K562 (cell line): ENCODE results near the gene MOSPD3. TPM values are rescaled to one million over a fixed set of nuclear protein-coding genes. Genes with fewer than 3 reads are reported as not detected.

ENCODE experiments used
- ATF1 ChIP-seq, 2 experiments: fragments of 450-650 bp in 1 of 2; IDR thresholded peaks; 2 replicates each; pipeline ENCODE4 v1.6.1; 2016; ENCODE audit warnings: missing compliant biosample characterization in 1 of 2, missing genetic modification characterization in 1 of 2
- FOXM1 ChIP-seq, 2 experiments: fragments of 450-650 bp in 1 of 2; sonication (generic) in 1 of 2; formaldehyde crosslinking in 1 of 2; IDR thresholded peaks; 2 replicates each; pipeline versions ENCODE4 v1.6.1 to v1.9.0; 2017 to 2022; ENCODE audit warnings: low read depth in 2 of 2, mild to moderate bottlenecking in 2 of 2, missing genetic modification reagents in 1 of 2, moderate library complexity in 1 of 2
- KAT7 ChIP-seq: sonication (generic); formaldehyde crosslinking; IDR thresholded peaks from 2 replicates; pipeline ENCODE4 v1.8.0; 2022; ENCODE audit warnings: missing genetic modification reagents, mild to moderate bottlenecking, borderline replicate concordance
- SIN3A ChIP-seq, 2 experiments: fragments of 150-350 bp in 1 of 2; IDR thresholded peaks; 2 replicates each; pipeline ENCODE4 v1.6.1; 2011 to 2016; ENCODE audit warnings: borderline replicate concordance in 2 of 2, low read depth in 2 of 2, low read length in 2 of 2, mild to moderate bottlenecking in 2 of 2, moderate library complexity in 2 of 2; ENCODE audit not compliant: control insufficient read depth in 1 of 2
- ZNF23 ChIP-seq: fragments of 250-450 bp; sonication (Bioruptor Pico); IDR thresholded peaks from 2 replicates; pipeline ENCODE4 v1.4.0; 2020; ENCODE audit warnings: mild to moderate bottlenecking
- polyA plus RNA-seq, 8 experiments: library from polyadenylated mRNA; depleted of rRNA in 4 of 8; stranded (reverse) in 5 of 8; unstranded in 3 of 8; fragments of >200 nt; fragmentation: Nextera tagmentation in 2 of 8; fragmentation: Illumina TruSeq in 1 of 8; extraction: Ambion mirVana in 2 of 8; extraction: Trizol in 1 of 8; gene quantifications; 2 replicates each; pipeline versions ENCODE4 v1.2.1 to v1.2.3, GENCODE V29; 2011 to 2014; ENCODE audit warnings: inconsistent platforms in 1 of 8, missing spikeins in 1 of 8
- total RNA-seq, 7 experiments: library from RNA; depleted of rRNA in 6 of 7; stranded (reverse); fragments of >200 nt in 6 of 7; fragmentation: Illumina TruSeq in 2 of 7; extraction: Trizol in 2 of 7; gene quantifications; 2 replicates each; pipeline versions ENCODE4 v1.2.1 to v1.2.3, GENCODE V29; 2011 to 2021; ENCODE audit warnings: low replicate concordance in 1 of 7
- TF ChIP-seq, protein P1 (sequence below): IDR thresholded peaks from 2 replicates; pipeline ENCODE4 v1.6.1; 2011; ENCODE audit warnings: borderline replicate concordance, low read depth, mild to moderate bottlenecking, moderate library complexity, low read length; ENCODE audit not compliant: insufficient read depth, poor library complexity, severe bottlenecking
- TF ChIP-seq, protein P2 (sequence below): fragments of 450-650 bp; IDR thresholded peaks from 2 replicates; pipeline ENCODE4 v1.6.1; 2018; ENCODE audit not compliant: partially characterized antibody
- TF ChIP-seq, protein P3 (sequence below): fragments of 450-650 bp; conservative IDR thresholded peaks from 2 replicates; pipeline ENCODE4 v1.6.1; 2016; ENCODE audit warnings: missing genetic modification characterization, low read depth, mild to moderate bottlenecking, missing compliant biosample characterization, moderate library complexity
- TF ChIP-seq, protein P4 (sequence below): fragments of 450-650 bp; IDR thresholded peaks from 2 replicates; pipeline ENCODE4 v1.6.1; 2016; ENCODE audit warnings: antibody characterized with exemption
- TF ChIP-seq, protein P5 (sequence below): fragments of 450-650 bp; IDR thresholded peaks from 2 replicates; pipeline ENCODE4 v1.6.1; 2017; ENCODE audit warnings: antibody characterized with exemption, mild to moderate bottlenecking

The MOSPD3 gene
- total and polyA plus RNA-seq, 9 of the 15 experiments (the other 6 are each of a cell fraction or from before 2014, with no cell fraction given): 1.4 to 32.1 (median 7.3) TPM

DNA sequence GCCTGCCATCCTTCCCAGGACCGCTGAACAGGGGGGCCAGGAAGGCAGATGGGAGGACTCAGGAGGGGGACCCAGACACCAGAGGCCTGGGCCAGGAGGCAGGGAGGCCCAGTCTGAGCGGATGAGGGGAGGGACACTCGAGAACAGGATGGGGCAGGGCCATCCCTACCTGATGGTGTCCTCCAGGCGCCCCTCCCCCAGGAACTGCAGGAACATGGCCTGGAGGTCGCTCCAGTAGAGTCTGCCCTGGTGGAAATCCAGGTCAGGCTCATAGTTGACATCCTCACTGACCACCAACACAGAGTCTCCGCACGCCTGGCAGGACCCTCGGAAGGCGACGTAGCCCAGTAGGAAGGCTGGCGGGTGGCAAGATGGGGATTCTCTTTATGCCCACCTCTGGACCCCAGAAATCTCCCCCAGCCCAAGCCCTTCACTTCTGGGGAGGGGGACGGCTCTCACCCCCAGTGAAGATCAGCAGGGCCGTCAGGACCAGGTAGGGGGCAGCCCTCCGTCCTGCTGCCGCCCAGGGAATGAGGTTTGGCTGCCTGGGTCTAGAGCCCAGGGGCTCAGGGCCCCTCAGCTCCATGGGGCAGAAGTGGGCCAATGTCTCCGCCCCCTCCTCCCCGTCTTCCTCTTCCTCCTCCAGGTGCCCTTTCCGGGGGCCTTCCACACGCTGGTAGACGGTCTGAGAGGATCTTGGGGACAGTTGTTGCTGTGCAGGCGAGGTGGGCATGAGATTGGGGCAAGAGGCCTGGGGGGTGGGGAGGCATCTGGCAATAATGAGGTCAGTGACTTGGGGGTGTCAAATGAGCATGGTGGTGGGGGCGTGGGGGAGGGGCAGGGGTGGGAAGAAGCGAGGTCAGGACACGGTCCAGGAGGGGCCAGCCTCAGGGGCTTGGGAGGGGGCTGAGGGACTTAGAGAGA, 28.4 kb downstream of the MOSPD3 start (continued):
- TF ChIP-seq, protein P1, sequence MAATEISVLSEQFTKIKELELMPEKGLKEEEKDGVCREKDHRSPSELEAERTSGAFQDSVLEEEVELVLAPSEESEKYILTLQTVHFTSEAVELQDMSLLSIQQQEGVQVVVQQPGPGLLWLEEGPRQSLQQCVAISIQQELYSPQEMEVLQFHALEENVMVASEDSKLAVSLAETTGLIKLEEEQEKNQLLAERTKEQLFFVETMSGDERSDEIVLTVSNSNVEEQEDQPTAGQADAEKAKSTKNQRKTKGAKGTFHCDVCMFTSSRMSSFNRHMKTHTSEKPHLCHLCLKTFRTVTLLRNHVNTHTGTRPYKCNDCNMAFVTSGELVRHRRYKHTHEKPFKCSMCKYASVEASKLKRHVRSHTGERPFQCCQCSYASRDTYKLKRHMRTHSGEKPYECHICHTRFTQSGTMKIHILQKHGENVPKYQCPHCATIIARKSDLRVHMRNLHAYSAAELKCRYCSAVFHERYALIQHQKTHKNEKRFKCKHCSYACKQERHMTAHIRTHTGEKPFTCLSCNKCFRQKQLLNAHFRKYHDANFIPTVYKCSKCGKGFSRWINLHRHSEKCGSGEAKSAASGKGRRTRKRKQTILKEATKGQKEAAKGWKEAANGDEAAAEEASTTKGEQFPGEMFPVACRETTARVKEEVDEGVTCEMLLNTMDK: peak; percentile 46
- TF ChIP-seq, protein P2, sequence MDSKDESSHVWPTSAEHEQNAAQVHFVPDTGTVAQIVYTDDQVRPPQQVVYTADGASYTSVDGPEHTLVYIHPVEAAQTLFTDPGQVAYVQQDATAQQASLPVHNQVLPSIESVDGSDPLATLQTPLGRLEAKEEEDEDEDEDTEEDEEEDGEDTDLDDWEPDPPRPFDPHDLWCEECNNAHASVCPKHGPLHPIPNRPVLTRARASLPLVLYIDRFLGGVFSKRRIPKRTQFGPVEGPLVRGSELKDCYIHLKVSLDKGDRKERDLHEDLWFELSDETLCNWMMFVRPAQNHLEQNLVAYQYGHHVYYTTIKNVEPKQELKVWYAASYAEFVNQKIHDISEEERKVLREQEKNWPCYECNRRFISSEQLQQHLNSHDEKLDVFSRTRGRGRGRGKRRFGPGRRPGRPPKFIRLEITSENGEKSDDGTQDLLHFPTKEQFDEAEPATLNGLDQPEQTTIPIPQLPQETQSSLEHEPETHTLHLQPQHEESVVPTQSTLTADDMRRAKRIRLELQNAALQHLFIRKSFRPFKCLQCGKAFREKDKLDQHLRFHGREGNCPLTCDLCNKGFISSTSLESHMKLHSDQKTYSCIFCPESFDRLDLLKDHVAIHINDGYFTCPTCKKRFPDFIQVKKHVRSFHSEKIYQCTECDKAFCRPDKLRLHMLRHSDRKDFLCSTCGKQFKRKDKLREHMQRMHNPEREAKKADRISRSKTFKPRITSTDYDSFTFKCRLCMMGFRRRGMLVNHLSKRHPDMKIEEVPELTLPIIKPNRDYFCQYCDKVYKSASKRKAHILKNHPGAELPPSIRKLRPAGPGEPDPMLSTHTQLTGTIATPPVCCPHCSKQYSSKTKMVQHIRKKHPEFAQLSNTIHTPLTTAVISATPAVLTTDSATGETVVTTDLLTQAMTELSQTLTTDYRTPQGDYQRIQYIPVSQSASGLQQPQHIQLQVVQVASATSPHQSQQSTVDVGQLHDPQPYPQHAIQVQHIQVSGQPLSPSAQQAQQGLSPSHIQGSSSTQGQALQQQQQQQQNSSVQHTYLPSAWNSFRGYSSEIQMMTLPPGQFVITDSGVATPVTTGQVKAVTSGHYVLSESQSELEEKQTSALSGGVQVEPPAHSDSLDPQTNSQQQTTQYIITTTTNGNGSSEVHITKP: peak; percentile 32
- TF ChIP-seq KAT7 (CRISPR knock-in tag) (peak; percentile 83; the same call in 1 of the 2 replicates), ATF1 (CRISPR knock-in tag; IDR thresholded peaks at IDR 0.05) (no peak), ATF1 (tag; IDR thresholded peaks at IDR 0.05) (0 out of 2 replicates have a peak, but pooled peaks have one; percentile 6), SIN3A (IDR thresholded peaks at IDR 0.05; ENCODE audit: borderline replicate concordance in 2 of 2, control insufficient read depth in 1 of 2, low read depth in 2 of 2, low read length in 2 of 2) (peak in 1 of 2 experiments; percentile 20; a peak in 1 of 4 replicates), ZNF23 (0 out of 2 replicates have a peak, but pooled peaks have one; percentile 13), FOXM1 (IDR thresholded peaks at IDR 0.05; ENCODE audit: low read depth) (no peak), FOXM1 (CRISPR knock-in tag; IDR thresholded peaks at IDR 0.05; ENCODE audit: low read depth) (0 out of 2 replicates have a peak, but pooled peaks have one; percentile 37)
- TF ChIP-seq, protein P3, sequence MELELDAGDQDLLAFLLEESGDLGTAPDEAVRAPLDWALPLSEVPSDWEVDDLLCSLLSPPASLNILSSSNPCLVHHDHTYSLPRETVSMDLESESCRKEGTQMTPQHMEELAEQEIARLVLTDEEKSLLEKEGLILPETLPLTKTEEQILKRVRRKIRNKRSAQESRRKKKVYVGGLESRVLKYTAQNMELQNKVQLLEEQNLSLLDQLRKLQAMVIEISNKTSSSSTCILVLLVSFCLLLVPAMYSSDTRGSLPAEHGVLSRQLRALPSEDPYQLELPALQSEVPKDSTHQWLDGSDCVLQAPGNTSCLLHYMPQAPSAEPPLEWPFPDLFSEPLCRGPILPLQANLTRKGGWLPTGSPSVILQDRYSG (tag): no peak
- TF ChIP-seq, protein P4, sequence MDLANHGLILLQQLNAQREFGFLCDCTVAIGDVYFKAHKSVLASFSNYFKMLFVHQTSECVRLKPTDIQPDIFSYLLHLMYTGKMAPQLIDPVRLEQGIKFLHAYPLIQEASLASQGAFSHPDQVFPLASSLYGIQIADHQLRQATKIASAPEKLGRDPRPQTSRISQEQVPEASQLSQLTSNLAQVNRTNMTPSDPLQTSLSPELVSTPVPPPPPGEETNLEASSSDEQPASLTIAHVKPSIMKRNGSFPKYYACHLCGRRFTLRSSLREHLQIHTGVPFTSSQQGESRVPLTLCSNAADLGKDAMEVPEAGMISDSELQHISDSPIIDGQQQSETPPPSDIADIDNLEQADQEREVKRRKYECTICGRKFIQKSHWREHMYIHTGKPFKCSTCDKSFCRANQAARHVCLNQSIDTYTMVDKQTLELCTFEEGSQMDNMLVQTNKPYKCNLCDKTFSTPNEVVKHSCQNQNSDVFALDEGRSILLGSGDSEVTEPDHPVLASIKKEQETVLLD: peak; percentile 31; the same call in 1 of the 2 replicates
- TF ChIP-seq, protein P5, sequence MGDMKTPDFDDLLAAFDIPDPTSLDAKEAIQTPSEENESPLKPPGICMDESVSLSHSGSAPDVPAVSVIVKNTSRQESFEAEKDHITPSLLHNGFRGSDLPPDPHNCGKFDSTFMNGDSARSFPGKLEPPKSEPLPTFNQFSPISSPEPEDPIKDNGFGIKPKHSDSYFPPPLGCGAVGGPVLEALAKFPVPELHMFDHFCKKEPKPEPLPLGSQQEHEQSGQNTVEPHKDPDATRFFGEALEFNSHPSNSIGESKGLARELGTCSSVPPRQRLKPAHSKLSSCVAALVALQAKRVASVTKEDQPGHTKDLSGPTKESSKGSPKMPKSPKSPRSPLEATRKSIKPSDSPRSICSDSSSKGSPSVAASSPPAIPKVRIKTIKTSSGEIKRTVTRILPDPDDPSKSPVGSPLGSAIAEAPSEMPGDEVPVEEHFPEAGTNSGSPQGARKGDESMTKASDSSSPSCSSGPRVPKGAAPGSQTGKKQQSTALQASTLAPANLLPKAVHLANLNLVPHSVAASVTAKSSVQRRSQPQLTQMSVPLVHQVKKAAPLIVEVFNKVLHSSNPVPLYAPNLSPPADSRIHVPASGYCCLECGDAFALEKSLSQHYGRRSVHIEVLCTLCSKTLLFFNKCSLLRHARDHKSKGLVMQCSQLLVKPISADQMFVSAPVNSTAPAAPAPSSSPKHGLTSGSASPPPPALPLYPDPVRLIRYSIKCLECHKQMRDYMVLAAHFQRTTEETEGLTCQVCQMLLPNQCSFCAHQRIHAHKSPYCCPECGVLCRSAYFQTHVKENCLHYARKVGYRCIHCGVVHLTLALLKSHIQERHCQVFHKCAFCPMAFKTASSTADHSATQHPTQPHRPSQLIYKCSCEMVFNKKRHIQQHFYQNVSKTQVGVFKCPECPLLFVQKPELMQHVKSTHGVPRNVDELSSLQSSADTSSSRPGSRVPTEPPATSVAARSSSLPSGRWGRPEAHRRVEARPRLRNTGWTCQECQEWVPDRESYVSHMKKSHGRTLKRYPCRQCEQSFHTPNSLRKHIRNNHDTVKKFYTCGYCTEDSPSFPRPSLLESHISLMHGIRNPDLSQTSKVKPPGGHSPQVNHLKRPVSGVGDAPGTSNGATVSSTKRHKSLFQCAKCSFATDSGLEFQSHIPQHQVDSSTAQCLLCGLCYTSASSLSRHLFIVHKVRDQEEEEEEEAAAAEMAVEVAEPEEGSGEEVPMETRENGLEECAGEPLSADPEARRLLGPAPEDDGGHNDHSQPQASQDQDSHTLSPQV: peak; percentile 45; the same call in 1 of the 2 replicates
